ENCODE results near the gene ACADVL.

DNA sequence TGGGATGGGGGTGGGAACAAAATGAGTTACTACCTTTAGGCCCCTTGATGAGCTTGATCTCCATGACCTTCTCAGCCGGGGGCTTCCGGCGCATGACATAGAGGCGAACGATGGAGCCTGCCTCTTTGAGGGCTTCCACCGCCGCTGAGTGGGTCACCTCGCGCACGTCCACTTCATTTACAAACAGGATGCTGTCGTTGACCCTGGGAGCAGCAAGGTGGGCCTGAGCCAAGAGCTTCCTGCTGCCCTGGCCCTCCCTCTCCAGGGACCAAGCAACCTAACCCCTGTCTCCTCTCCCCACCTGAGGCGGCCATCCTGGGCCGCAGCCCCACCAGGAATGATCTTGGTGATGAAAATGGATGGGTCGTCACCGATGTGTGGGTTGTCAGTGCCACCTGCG, 16.3 kb upstream of the ACADVL start:
- TF ChIP-seq, protein P1, sequence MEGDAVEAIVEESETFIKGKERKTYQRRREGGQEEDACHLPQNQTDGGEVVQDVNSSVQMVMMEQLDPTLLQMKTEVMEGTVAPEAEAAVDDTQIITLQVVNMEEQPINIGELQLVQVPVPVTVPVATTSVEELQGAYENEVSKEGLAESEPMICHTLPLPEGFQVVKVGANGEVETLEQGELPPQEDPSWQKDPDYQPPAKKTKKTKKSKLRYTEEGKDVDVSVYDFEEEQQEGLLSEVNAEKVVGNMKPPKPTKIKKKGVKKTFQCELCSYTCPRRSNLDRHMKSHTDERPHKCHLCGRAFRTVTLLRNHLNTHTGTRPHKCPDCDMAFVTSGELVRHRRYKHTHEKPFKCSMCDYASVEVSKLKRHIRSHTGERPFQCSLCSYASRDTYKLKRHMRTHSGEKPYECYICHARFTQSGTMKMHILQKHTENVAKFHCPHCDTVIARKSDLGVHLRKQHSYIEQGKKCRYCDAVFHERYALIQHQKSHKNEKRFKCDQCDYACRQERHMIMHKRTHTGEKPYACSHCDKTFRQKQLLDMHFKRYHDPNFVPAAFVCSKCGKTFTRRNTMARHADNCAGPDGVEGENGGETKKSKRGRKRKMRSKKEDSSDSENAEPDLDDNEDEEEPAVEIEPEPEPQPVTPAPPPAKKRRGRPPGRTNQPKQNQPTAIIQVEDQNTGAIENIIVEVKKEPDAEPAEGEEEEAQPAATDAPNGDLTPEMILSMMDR (IDR thresholded peaks at IDR 0.05), result no peak
- TF ChIP-seq POLR2A (IDR thresholded peaks at IDR 0.05), result no peak

Data from esophagus squamous epithelium (tissue), 4 donors.